Prostate gland (tissue), 2 donors: ENCODE results near the gene ADM2. TPM values are rescaled to one million over a fixed set of nuclear protein-coding genes. Genes with fewer than 3 reads are reported as not detected.

ENCODE experiments used
- DNase-seq: peaks from one replicate; pipeline ENCODE4 v3.0.0-alpha.2; 2019; ENCODE audit warnings: low spot score
- H3K27ac ChIP-seq, 2 donors: fragments of 200-600 bp; sonication (generic); 2 replicates each; pipeline ENCODE4 v1.5.1; 2017 to 2019
- H3K27me3 ChIP-seq: fragments of 200-600 bp; sonication (generic); replicated peaks from 2 replicates; pipeline ENCODE4 v1.5.1; 2019; ENCODE audit not compliant: insufficient read depth
- H3K36me3 ChIP-seq, 2 donors: fragments of 200-600 bp; sonication (generic); 1 replicate in 1 of 2; 2 replicates in 1 of 2; pipeline versions ENCODE4 v1.5.1 to v1.8.1; 2017 to 2019
- H3K4me1 ChIP-seq: fragments of 200-600 bp; sonication (generic); replicated peaks from 2 replicates; pipeline ENCODE4 v1.5.1; 2019
- H3K4me3 ChIP-seq, 2 donors: fragments of 200-600 bp; sonication (generic); 2 replicates each; pipeline ENCODE4 v1.5.1; 2017 to 2019
- H3K9me3 ChIP-seq: fragments of 200-600 bp; sonication (generic); 2 replicates; pipeline ENCODE4 v1.5.1; 2017
- POLR2A ChIP-seq: fragments of 450-650 bp; IDR thresholded peaks from one replicate; pipeline ENCODE4 v1.6.1; 2016; ENCODE audit warnings: antibody characterized with exemption, mild to moderate bottlenecking
- POLR2AphosphoS5 ChIP-seq: sonication (generic); formaldehyde crosslinking; IDR thresholded peaks from one replicate; pipeline ENCODE4 v1.6.1; 2017; ENCODE audit warnings: antibody characterized with exemption
- WGBS: methylation state at CpG from one replicate; pipeline ENCODE4 v1.1.5; 2018; 5-methylcytosine and 5-hydroxymethylcytosine counted together
- intact Hi-C: fragments of 100-400 bp; cut with DNase I; formaldehyde crosslinking; loops from one replicate; pipeline ENCODE4 v1.14.2; 2022
- total RNA-seq, 2 donors: library from RNA; depleted of rRNA; stranded (reverse); fragments of >200 nt; gene quantifications; one replicate each; pipeline ENCODE4 v1.1.0, GENCODE V29; 2016
- TF ChIP-seq, protein P1 (sequence below), 4 experiments: fragments of 200-600 bp in 2 of 4; fragments of 450-650 bp in 2 of 4; sonication (generic) in 2 of 4; IDR thresholded peaks; 1 replicate in 3 of 4; 2 replicates in 1 of 4; pipeline ENCODE4 v1.5.1; 2016 to 2019; ENCODE audit warnings: antibody characterized with exemption in 4 of 4, mild to moderate bottlenecking in 2 of 4, moderate library complexity in 2 of 4

The ADM2 gene
- total RNA-seq, 2 donors from 2014 or later = 7.3 to 7.9 TPM

DNA sequence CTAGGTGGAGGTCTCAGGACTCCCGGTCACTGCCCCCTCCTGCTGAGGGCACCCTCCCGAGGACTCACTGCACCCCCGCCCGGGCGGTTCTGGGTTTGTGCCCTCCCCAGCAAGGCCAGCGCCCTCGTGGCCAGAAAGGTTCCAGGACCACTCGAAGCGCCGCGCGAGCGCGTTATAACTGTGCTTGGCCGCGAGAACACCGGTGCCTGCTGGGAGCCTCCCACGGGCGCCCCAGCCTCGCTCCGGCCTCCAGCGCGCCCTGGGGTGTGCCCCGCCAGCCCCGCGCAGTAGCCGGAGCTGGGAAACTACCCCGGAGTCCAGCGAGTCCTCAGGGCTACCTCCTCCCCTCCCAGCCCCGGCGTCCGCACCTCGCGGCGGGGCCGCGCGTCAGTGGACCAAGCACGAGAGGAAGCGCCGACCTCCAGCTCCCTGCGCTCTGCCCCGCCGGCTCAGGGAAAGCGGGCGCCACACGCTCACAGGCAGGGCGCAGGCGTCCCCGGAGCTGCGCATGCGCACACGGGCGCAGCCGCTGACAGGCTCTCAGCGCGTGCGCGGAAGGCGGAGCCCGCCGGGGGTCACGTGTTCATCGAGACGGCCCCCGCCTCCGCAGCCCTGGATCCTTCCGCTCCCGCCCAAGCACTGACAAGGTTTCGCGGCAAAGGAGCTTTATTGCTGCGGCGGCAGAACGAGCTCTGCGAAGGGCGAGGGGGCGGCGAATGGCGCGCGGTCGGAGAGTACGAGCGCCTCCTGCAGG lies 43.9 kb downstream of the ADM2 start, which contains the start of gene SCO2:
SCO2 (minus strand) TSS at position 495 of the 754 bp plus-strand sequence. CDS start 1,187 bp downstream, outside the sequence.
- Histone ChIP-seq H3K4me3 (peak within 1 kb of the TSS; percentile 59 to 82), H3K27ac (peak within 1 kb of the TSS; percentile 87 to 92), H3K4me1 (peaks cover 7% of the 10 kb centered on the region), H3K36me3 (peaks cover 0 to 5% of the 10 kb centered on the region in 2 donors), H3K9me3 (no peaks in the 10 kb centered on the region), H3K27me3 (no peaks in the 10 kb centered on the region)
- under 1% methylated on average over 59 of the region's 84 CpGs for WGBS
- DNase-seq = peak; percentile 97
- TF ChIP-seq POLR2AphosphoS5 (peak; percentile 96), POLR2A (peak; percentile 78)
- TF ChIP-seq, protein P1, sequence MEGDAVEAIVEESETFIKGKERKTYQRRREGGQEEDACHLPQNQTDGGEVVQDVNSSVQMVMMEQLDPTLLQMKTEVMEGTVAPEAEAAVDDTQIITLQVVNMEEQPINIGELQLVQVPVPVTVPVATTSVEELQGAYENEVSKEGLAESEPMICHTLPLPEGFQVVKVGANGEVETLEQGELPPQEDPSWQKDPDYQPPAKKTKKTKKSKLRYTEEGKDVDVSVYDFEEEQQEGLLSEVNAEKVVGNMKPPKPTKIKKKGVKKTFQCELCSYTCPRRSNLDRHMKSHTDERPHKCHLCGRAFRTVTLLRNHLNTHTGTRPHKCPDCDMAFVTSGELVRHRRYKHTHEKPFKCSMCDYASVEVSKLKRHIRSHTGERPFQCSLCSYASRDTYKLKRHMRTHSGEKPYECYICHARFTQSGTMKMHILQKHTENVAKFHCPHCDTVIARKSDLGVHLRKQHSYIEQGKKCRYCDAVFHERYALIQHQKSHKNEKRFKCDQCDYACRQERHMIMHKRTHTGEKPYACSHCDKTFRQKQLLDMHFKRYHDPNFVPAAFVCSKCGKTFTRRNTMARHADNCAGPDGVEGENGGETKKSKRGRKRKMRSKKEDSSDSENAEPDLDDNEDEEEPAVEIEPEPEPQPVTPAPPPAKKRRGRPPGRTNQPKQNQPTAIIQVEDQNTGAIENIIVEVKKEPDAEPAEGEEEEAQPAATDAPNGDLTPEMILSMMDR (IDR thresholded peaks at IDR 0.05) = peak in 2 of 4 experiments; percentile 48 to 78
- intact Hi-C loops = no loop called here

DNA sequence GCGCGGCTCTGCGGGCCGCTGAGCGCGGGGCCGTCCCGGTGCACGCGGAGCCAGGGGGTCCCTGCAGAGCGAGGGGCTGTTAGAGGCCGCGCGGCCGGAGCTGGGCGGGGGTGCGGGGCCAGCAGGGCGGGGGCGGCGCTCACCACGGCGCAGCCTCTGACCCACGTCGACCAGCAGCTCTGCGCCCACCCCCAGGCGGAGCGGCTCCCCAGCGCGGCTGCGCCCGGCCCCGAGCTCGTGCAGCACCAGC lies 44.4 kb downstream of the ADM2 start:
- Histone ChIP-seq H3K36me3 (peaks cover 0 to 5% of the 10 kb centered on the region in 2 donors), H3K4me1 (peaks cover 7% of the 10 kb centered on the region), H3K9me3 (no peaks in the 10 kb centered on the region), H3K27ac (peak overlapping the region; percentile 87 to 92), H3K4me3 (peak overlapping the region; percentile 59 to 82), H3K27me3 (no peaks in the 10 kb centered on the region)
- 0% methylated on average over 11 of the region's 33 CpGs for WGBS
- intact Hi-C loops = no loop called here
- no peak for DNase-seq
- no peak for TF ChIP-seq POLR2A
- TF ChIP-seq, protein P1 (IDR thresholded peaks at IDR 0.05) = peak in 1 of 4 experiments; percentile 36

DNA sequence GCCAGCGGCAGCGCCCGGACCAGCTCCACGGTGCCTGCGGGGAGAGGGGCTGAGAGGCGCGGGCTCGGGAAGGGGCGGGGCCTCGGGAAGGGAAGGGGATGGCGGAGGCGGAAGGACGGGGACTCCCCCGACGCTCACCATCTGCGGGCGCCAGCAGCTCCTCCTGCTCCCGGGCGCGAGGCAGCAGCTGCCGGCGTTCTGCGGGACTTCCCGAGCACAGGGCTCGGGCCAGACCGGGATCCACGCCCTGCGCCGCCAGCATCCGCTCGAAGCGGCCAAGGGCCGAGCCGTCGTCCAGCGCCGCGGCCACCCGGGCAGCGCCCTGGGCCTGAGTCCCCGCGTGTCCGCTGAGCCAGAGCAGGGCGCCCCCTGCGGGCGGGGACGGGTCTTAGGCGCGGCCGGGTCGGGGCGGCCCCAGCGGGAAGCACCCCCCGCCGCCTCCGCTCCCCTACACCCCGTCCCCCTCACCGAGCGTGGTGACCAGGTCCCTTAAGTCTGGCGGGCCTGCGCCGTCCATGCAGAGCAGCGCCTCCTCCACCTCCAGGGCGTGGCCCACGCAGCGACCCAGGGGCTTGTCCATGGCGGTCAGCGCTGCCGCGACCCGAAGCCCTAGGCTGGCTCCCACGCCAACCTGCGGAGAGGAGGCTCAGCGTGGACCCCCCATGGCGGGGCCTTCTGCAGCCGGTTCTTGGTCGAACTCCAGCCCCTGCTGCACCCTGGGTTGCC lies 44.9 kb downstream of the ADM2 start:
- intact Hi-C loops = no loop called here
- WGBS = 2% methylated on average over 62 of the region's 77 CpGs
- peak; percentile 66 for DNase-seq
- Histone ChIP-seq H3K27ac (peak overlapping the region; percentile 87 to 92), H3K27me3 (no peaks in the 10 kb centered on the region), H3K4me1 (peaks cover 11% of the 10 kb centered on the region), H3K36me3 (peaks cover 0 to 5% of the 10 kb centered on the region in 2 donors), H3K9me3 (no peaks in the 10 kb centered on the region), H3K4me3 (peak overlapping the region; percentile 59 to 82)
- TF ChIP-seq, protein P1 (IDR thresholded peaks at IDR 0.05) = peak; percentile 35 to 73 (median 54)
- no peak for TF ChIP-seq POLR2AphosphoS5
- peak; percentile 58 for TF ChIP-seq POLR2A

DNA sequence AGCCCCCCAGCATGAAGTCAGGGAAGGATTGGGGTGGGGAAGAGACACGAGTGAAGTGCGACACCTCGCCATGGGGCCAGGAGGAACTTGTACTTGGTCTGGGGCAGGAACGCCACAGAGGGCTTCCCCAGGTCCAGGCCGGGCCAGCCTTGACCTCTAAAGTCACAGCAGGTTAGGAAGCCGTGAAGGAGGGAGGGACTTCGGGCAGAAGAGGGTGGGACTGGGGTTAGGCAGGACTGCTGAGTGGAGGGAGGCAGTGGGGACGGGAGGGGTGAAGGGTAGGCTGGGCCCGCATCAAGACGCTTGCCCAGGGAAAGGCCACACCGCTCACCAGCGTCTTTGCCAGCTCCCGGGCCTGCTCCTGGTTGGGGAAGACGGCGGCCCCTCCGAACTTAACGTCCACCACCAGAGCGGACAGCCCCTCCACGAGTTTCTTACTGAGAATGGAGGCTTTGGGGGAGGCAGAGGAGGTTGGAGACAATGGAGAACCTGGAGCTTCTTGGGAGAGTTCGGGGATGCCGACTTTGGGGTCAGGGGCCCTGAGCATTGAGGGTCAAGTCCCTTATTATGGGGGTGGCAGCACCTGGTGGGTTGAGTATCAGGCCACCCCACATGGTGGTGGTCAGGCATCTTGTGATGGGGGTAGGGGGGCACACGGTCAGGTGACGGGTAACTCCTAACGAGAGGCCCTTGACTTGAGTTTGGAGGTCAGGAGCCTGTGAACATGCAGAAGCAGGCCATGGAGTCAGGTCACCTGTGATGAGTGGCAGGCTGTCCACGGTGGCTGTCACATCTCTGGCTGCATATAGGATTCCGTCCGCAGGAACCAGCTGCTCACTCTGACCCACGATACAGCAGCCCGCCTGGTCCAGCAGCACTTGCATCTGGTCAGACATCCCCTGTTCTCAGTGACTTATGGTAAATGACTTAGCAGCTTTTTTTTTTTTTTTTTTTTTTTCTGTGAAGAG lies 45.8 kb downstream of the ADM2 start:
- peaks cover 0 to 5% of the 10 kb centered on the region in 2 donors for H3K36me3 ChIP-seq
- intact Hi-C loops = no loop called here
- peaks cover 11% of the 10 kb centered on the region for H3K4me1 ChIP-seq
- DNase-seq = no peak
- 69% methylated on average over 29 of the region's 29 CpGs for WGBS
- H3K9me3 ChIP-seq = no peaks in the 10 kb centered on the region
- peak overlapping the region; percentile 87 to 92 for H3K27ac ChIP-seq
- TF ChIP-seq POLR2A (no peak), POLR2AphosphoS5 (no peak)
- TF ChIP-seq, protein P1 (IDR thresholded peaks at IDR 0.05) = no peak
- peak overlapping the region; percentile 59 to 82 for H3K4me3 ChIP-seq
- no peaks in the 10 kb centered on the region for H3K27me3 ChIP-seq
